GM21786 (cell line): ENCODE results near the gene CSTF2T.
A peak's percentile ranks its signal among the peaks of the same experiment; 100 is the strongest.
"Not testable (repeated sequence)": the region's sequence is repeated elsewhere in the genome, so short reads cannot be mapped to it uniquely, and the experiment has no call there.

Experiments
- ATAC-seq: cut with Tn5 transposase; IDR thresholded peaks from one replicate; pipeline ENCODE4 v1.9.1; 2021; ENCODE audit not compliant: unreplicated experiment

CSTF2T gene

GRCh38 chr10:51699145-51699474 is 285 bp downstream of the CSTF2T start:
- ATAC-seq, result peak; percentile 21

GRCh38 chr10:51698473-51699063 is 827 bp downstream of the CSTF2T start:
- ATAC-seq, result no peak

DNA sequence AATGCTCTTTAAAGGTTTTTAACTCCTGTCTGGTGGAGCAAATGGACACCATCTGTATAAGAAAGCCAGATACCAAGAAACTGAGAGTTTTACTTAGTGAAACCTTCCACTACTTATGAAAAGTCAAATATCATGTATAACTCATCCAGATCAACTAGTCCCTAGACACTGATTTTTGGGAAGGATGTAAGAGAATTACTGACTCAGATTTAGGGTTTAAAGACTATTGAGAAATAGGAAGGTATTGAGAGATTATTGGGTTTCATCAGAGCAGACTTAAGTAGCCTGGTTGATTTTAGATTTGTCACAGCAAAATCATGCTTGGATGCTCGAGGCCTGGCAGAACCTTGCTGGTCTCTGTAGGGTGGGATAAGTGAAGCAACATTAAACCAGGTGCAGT is 3.1 kb downstream of the CSTF2T start:
- ATAC-seq, result no peak

DNA sequence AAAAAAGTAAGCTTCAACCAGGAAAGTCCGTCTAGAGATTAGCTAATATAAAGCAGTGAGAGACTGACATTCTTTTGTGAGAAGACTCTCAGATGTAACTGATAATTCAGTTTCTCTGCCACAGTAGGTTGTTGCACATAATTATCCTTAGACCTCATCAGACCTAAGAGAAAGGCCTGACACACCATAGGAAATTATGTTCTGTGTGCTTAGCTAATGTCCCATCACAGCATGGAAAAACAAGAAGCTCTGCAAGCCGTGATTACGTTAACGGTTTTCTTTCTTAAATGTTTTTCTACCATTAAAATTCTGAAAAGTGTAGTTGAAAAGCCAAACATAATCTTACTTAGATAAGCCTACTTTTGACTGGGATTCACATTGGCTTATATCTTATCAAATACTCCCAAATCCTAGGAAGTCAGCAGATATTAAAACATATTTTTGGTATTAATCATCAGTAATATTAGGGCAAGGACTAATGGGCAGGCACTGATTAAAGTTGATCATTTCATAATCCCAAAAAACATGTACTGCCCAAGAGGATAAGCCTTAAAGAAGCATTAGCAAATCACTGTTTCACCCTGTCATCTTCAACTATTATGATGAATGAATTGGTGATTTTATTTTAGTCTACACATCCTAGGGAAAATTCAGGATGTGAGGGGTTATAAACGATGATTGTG is 5.2 kb downstream of the CSTF2T start:
- no peak for ATAC-seq

GRCh38 chr10:51691135-51691534 is 8.3 kb downstream of the CSTF2T start:
- ATAC-seq, result no peak

DNA sequence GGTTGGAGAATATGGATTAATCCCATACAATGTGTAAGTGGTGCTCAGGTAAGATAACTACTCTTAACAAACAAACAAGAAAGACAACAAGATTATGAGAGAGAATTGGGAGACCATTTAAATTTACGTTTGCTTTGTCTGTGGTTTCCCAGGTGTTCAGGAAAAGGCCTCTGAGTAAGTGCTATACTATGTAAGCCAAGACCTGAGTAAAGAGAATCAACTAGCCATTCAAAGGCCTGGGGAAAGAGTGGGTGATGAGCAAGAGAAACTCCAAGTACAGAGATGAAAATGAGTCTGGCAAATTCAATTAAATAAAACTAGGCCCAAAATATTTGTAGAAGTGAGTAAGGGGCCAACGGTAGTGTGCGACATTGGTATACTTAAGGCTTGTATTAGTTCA is 9.9 kb downstream of the CSTF2T start:
- ATAC-seq, result no peak

DNA sequence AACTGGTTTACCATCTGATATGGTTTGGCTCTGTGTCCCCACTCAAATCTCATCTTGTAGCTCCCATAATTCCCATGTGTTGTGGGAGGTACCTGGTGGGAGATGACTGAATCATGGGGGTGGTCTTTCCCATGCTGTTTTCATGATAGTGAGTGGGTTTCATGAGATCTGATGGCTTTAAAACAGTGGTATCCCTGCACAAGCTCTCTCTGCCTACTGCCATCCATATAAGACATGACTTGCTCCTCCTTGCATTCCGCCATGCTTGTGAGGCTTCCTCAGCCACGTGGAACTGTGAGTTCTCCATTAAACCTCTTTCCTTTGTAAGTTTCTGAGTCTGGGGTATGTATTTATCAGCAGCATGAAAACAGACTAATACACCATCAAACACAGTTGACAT is 10.6 kb downstream of the CSTF2T start:
- not testable (repeated sequence) for ATAC-seq

GRCh38 chr10:51687296-51687695 is 12.1 kb downstream of the CSTF2T start:
- no peak for ATAC-seq

DNA sequence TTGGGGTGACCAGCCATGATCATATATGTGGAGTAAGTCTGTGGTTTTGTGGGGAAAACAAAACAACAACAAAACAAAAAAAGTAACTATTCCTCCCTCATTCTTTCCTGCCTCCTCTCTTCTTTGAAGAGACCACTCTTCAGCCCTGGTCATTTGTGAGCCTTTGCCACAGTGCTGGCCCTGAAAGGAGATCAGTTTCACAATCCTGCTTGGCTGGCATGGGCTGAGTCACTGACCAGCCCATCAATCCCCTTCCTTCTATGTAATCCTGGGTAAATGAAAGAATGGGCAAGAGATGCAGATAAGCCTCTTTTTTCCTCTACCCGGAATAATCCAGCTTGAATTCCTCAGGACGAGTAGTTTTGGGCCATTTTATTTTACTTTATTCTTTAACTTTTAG is 13.6 kb downstream of the CSTF2T start:
- no peak for ATAC-seq

- ATAC-seq, result no peak
Observed at GRCh38 chr10:51683031-51683691, 16.2 kb downstream of the CSTF2T start.

DNA sequence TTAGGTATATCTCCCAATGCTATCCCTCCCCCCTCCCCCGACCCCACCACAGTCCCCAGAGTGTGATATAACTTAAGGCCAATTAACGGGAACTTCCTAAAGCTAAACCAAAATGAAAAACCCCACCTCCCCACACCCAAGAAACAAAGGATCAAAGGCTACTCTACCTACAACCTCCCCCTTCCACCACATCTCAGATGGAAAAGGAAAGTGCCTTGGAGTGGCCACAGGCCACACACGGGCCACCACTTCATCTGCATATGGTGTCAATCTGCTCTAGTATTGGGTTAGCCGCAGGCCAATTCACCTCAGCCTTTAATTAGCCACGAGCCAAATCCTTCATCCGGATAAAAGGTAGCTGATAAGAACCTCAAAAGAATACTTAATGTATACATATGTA is 19.6 kb downstream of the CSTF2T start:
- no peak for ATAC-seq

DNA sequence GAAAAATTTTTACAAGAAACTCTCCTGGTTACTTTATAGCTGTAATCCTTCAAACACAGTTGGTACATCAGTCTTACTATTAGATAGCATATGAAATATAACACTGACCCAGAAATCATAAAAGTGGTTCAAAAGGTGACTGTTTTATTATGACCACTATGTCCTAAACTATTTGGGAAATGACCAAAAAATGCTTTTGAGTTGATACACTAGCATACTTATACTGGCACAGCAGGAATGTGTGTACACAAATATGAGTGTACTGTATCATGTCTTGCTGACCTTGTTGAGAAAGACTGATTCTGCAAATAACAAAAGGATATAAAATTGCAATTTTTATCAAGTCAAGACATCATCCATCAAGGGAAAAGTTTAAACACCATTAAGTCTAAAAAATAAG is 24.3 kb downstream of the CSTF2T start:
- ATAC-seq, result no peak

- ATAC-seq, result no peak
Observed at GRCh38 chr10:51672039-51672535, 27.3 kb downstream of the CSTF2T start.

DNA sequence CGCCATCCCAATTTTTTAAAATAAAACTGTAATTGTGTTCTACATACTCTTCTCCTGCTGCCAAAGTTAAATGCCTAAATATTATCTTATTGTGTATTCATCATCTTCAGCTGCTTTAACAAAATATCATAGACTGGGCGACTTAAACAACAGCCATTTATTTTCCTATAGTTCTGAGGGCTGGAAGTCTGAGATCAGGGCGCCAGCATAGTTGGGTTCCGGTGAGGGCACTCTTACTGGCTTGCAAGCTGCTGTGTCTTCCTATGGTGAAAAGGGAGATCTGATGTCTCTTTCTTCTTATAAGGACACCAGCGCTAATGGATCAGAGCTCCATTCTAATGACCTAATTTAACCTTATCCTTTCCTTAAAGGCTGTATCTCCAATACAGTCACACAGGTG is 30.4 kb downstream of the CSTF2T start:
- ATAC-seq, result no peak

DNA sequence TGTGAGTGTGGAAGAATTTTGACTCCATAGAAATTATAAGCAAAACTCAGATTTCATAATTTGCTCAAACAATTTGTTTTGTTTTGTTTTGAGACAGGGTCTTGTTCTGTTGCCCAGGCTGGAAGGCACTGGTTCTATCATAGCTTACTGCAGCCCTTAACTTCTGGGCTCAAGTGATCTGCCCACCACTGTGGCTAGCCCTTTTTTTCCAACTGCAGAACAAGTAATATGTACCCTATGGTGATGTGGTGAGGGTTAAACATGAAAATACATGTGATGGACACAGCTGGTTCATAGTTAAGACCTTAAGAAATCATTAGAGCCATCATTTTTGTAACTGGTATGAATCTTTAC is 31.1 kb downstream of the CSTF2T start:
- ATAC-seq, result no peak

DNA sequence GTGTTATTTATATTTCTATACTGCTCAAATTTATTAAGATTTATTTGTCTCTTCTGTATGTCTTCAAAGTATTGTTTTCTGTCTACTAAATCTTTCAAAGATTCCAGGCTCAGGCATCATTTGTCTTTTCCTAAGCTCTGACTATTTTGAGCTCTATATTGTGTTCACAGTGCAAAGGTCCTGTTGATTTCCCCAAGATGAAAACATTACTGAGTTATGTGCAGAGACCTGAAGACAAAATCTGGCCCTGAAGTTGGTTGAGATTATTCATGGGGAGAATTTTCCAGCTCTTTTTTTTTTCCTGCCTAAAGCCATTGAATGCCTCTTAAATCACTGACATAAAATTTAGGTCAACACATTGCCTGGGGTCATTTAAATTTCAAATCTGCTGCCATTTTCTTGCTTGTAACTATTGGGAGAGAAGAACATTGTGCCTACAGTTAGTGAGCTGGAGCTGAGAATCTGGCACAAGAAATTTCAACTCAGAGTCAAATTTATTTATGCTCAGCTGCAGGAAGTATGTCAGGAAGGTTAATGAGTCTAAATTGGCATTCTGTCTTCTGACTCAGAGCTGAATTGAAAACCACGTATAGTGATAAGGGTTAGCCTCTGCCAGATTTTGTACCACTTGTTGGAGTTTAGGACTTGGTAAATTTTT is 31.6 kb downstream of the CSTF2T start:
- ATAC-seq, result no peak

DNA sequence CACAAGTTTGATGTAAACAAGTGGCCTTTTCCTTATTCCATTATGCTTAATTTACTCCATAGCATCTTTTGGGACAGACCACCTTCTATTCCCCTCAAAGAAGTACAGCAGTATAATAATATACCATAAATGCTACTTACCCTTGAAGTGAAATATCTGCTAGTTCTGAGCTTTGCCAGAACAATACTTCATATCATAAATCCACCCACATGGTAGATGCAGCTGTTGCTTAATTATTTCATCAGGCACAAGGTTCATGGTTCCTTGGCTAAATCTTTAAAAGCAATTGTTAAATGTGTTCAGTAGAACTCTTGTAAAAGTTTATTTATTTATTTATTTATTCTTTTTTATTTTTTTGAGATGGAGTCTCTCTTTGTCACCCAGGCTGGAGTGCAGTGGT is 32.9 kb downstream of the CSTF2T start:
- no peak for ATAC-seq

GRCh38 chr10:51663086-51663485 is 36.3 kb downstream of the CSTF2T start:
- ATAC-seq, result no peak

DNA sequence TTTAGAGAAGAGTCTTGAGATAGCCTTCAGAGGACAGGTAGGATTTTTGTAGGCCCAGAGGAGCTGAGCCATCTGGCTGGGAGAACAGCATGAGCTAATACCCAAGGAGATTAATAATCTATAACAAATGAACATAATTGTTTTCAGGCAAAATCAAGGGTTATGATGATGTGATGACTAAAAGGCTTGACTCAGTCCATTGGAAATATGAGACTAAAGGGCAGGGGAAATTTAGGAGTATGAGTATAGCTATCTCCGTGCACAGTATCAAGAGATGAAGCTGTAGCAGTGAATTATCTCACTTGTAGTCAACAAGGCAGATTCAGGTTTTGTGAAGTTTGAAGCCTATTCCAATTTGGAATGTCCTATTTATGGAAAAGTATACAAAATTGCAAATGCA is 40.1 kb downstream of the CSTF2T start:
- ATAC-seq, result no peak

- no peak for ATAC-seq
Observed at GRCh38 chr10:51658000-51658399, 41.4 kb downstream of the CSTF2T start.

DNA sequence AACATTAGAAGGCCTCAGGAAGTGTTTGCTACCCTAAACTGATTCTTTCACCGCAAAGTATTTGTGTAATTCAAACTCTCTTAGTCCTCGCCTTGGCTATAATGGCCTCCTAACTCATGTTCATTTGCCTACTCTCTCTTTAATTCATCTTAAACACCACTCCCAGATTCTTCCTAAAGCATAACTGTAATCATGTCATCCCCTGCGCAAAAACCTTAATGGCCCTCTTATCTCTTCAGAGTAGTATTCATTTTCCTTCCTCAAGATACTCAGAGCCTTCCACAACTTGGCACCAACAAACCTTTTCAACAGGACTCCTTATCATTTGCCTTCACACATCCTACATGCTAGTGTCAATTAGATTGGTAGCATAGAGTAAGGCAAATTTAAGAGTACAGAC is 42.9 kb downstream of the CSTF2T start:
- ATAC-seq, result no peak

GRCh38 chr10:51654918-51655317 is 44.5 kb downstream of the CSTF2T start:
- ATAC-seq, result no peak
